Stimulated activated CD4-positive, alpha-beta T cell treated with anti-CD3 and anti-CD28 coated beads, Interleukin-15, amount 100 ng/mL, for 1 hour (primary cell): ENCODE measurements around the gene PGA3.
"Not testable (repeated sequence)": the region's sequence is repeated elsewhere in the genome, so short reads cannot be mapped to it uniquely, and the experiment has no call there.

Experiments
- DNase-seq, 2 donors: peaks; one replicate each; pipeline ENCODE4 v3.0.0-alpha.2; 2020; ENCODE audit warnings: low read depth in 1 of 2, low spot score in 1 of 2

Gene PGA3

GRCh38 chr11:61202950-61203746 lies at the start of gene PGA3:
Gene PGA3 (plus strand): TSS chr11:61203515. CDS start chr11:61203565, 50 bp downstream.
- DNase-seq: not testable (repeated sequence)

DNA sequence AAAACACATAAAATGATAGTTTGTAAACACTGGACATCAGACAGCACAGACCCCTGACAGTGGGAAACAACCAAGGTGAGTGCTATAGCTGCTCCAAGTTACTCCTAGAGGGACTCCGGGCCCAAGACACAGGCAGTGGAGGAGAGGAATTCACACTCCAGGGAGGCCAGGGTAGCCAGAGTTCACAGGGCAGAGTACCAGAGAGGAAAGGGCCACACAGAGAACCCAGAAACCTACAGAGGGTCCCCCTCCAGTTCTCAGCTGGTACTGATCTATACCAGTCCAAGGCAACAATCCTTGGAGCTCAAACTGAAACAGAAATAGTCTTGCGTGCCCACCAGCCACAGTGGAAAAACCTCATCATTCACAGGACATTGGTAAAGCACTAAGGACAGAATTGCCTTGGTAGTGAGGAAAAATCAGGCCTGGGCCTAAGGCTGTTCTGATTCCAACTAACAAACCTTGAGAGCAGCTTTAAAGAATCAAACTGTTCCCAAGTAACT lies 49.7 kb upstream of the PGA3 start:
- no peak for DNase-seq

- DNase-seq: no peak
These were observed 48.8 kb upstream of the PGA3 start for GRCh38 chr11:61154528-61154927.

DNA sequence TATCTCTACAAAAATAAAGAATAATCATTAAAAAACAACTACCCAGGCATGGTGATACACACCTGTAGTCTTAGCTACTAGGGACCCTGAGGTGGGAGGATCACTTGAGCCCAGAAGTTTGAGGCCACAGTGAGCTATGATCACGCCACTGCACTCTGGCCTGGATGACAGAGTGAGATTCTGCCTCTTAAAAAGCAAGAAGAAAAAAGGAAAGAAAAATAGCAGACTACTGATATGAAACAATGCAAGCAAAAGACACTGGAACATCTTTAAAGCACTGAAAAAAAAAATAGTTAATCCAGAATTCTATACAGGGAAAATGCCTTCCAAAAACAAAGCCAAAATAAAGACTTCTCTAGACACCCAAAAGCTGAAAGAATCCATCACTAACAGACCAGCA lies 48.0 kb upstream of the PGA3 start:
- DNase-seq: no peak

- no peak for DNase-seq
These were observed 47.6 kb upstream of the PGA3 start for GRCh38 chr11:61155741-61156140.

GRCh38 chr11:61157743-61158142 lies 45.6 kb upstream of the PGA3 start:
- DNase-seq: no peak

DNA sequence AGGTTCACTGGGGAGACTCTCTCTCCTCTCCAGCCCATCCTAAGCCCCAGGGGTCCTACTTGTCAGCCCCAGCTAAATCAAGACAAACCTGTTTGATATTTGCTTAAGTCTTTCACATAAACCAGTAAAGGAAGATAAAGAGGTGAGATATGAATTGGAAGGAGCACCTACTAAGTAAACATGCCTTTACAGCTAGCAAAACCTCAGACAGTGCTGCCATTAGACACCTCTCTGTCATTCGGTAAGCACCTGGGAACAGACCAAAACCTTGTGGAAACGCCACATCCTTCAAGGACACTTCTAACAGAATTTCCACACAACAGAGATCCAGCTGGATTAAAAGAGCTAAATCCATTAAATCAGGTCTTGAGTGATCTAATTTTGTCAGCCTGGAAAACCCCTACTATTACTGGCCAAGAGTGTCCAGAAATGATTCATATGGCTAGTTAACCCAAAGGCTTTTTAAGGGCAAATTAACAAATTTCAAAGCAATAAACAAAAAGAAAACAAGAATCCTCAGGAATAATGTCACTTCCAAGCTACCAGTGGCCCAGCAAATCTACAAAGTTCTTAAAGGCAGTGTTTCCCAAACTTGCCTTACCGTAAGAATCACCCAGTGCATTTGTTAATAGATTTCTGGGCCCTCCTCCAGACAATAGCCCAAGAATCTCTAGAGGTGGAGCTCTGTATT lies 44.5 kb upstream of the PGA3 start:
- DNase-seq: no peak

DNA sequence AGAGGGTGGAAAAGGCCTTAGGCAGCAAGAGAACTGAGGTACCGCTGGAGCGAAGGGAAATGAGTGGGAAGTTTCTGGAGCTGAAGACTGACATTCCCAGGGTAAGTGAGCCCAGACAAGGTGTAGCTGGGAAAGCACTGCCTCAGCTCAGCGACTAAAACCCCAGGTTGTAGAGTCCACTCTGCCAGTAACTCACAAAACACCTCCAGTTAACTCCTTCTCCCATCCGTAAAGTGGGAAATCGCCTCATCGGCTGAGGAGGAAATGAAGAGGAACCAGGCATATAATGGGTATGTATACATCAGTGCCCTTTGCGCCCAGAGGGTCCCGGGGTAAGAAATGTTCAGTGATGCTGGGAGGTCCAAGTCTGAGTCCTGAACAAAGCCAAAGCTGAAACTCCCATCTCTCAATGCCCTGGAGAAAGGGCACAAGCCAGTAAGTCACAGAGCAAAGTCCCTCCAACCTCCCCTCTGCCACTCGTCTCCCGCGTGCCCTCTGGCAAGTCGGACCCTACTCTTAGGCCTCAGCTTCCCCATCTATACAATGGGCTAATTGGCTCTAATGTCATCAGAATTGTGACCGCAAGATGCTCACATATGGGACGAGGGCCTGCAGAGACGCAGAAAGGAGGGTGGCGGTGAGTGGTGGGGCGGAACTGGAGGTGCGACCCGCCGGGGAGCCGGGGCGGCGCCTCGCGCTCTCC lies 42.7 kb upstream of the PGA3 start:
- no peak for DNase-seq

DNA sequence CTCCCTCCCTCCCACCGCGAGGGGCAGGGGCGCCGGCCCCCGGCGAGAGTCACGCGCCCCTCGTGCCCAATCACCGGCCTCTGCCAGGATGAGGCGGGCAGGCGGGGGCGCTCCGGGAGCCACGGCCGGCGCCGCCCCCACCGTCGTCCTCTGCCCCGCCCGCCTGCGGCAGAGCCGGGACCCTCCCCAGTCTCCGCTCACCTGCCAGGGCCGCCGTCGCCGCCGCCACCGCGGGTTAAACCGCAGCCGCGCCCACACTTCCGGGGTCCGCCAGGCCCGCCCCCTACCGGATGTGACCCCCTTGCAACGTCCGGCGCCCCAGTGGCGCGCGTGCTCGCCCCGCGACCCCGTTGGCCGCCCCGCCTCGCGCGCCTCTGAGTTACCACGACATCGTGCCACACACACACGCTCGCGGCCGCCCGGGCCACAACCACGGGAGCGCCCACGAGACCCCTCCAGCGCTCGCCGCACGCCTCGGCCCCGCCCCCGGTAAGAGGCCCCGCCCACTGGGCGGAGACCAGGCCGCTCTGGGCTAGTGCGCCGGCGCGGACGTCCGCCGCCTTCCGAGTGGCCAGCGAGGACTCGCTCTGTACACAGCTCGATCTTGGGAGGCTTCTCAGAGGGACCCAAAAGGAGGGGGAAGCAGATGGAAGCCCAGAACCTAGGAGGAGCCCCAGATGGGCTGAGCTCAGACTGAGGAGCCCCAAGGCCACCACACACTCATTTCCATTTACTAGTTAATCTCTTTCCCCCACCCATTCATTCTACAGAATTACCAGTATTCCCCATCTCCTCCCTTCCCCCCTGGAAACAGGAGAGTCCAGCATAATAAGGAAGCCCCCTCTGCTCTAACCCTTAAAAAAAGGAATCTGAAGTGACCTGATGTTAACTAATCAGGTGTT lies 41.9 kb upstream of the PGA3 start, which contains the start of gene VPS37C:
VPS37C (minus strand) TSS at position 237 of the 902 bp plus-strand sequence. CDS start 22,597 bp downstream, outside the sequence.
- DNase-seq: peak; percentile 87 to 89

- DNase-seq: no peak
These were observed 41.0 kb upstream of the PGA3 start for GRCh38 chr11:61162092-61162941.

GRCh38 chr11:61163021-61163420 lies 40.3 kb upstream of the PGA3 start:
- no peak for DNase-seq

DNA sequence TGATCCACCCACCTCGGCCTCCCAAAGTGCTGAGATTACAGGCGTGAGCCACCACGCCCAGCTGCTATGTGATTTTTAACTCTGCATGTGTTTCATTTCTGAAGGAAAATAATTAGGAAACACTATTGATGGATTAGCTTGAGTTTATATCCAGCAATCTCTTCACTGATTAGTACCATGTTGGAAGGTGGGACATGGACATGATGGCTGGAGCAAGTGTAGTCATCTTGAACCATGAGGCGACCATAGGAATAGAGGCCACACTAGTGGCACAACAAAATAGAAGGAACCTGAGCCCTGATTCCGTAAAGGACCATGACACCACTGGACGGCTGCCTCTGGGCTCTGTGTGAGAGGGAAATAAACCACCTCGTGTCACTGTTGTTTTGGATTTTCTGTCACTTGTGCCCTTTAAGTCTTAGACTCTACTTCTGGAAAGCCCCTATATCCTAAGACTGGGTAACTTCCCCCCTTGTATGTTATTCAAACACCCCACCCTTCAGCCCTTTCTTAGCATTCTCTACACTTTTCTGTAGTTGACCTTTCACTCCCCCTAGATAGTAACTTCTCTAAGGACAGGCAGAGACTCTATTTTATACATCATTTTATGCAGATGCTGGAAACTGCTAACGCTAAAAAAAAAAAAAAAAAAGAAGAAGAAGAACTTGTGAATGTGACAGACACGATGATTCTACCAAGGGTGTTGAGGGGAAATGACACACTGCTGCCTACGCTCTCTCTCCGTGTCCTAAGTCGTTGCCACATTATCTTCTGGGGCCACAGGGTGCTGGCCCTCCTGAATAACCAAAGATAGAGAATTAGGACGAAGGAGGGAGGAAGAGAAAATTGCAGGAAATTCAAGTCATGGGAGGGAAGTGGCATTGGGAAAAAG lies 39.4 kb upstream of the PGA3 start:
- no peak for DNase-seq

DNA sequence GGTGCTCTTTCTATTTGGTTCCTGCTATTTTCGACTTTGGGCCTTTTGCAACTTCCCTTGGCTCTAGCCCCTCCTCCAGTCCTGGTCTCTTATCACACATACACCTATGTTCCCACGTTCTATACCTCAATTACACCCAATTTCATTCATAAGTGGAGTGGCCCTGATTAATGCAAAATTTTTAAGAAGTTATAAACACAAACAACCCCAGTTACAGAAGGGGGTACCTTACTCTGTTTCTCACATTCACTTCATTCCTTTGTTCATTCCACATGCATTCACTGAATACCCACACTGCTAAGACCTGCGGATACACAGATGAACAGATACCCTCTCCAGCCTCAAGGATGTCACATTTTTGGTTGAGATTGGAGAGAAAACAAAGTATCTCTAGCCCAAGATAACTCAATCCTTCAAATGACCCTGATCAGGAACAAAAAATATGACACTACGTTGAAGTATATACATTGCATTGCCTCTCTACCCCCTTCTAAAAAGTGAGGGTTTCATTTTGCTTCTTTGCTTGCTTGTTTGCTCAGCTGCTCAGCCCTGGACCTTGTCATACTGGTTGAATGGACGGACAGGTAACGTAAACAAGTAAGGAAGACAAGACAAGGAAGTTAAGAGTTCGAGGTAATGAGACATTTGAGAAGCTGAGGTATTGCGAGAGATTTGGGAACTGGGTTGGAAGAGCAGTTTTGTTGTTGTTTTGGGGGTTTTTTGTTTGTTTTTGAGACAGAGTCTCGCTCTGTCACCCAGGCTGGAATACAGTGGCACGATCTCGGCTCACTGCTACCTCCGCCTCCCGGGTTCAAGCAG lies 38.5 kb upstream of the PGA3 start:
- DNase-seq: no peak

- DNase-seq: not testable (repeated sequence)
These were observed 37.5 kb upstream of the PGA3 start for GRCh38 chr11:61165785-61166184.

DNA sequence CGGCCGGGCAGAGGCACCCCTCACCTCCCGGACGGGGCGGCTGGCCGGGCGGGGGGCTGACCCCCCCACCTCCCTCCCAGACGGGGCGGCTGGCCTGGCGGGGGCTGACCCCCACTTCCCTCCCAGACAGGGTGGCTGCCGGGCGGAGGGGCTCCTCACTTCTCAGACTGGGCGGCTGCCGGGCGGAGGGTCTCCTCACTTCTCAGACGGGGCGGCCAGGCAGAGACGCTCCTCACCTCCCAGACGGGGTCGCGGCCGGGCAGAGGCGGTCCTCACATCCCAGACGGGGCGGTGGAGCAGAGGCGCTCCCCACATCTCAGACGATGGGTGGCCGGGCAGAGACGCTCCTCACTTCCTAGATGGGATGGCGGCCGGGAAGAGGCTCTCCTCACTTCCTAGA lies 37.0 kb upstream of the PGA3 start:
- DNase-seq: not testable (repeated sequence)

DNA sequence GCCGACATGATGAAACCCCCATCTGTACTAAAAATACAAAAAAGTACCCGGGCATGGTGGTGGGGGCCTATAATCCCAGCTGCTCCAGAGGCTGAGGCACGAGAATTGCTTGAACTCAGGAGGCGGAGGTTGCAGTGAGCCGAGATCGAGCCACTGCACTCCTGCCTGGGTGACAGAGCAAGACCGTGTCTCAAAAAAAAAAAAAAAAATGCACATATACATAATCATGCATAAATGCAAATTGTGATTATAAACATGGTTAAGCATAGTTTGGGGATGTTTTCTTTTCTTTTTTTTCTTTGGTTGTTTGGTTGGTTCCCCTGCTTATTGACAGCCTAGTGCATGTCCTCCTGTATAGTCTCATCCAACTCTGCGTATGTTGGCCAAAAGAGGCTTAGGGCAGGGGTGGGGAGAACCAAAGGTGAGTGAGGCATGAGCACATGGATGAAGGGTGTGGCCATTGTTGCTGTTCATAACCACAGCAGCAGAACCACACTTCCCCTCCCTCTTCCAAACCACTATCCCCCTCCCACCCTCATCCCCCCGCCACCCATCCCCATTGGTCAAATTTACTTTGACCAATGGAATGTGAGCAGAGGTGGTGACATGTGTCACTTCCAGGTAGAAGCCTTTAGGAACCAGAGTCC lies 35.1 kb upstream of the PGA3 start:
- DNase-seq: no peak

DNA sequence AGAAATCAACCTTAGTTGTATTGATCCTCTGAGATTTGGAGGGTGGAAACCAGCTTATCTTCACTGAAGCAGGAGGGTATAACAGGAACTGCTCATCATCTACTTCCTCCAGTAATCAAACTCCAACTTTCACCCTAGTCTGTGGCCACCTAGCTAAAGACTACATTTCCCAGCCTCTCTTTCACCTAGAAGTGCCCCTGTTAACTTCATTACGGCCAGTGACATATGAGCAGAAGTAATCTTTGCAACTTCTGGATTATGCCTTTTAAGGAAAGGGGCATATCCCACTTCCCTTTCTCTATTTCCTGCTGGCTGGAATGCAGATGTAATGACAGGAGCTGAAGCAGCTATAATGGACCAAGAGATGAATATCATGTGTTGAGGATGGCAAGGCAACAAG lies 34.5 kb upstream of the PGA3 start:
- no peak for DNase-seq
